ENCODE data around the gene ROCK2.

Gene ROCK2

GRCh38 chr2:11344342-11344955 is at the start of gene ROCK2:
ROCK2 (minus strand) TSS chr2:11344636; CDS start chr2:11344136, 500 bp downstream.
- DNase-seq, result peak; percentile 86

GRCh38 chr2:11393711-11394236 is 49.3 kb upstream of the ROCK2 start:
- no peak for DNase-seq

GRCh38 chr2:11391942-11392266 is 47.5 kb upstream of the ROCK2 start:
- no peak for DNase-seq

GRCh38 chr2:11390399-11390658 is 45.9 kb upstream of the ROCK2 start:
- no peak for DNase-seq

DNA sequence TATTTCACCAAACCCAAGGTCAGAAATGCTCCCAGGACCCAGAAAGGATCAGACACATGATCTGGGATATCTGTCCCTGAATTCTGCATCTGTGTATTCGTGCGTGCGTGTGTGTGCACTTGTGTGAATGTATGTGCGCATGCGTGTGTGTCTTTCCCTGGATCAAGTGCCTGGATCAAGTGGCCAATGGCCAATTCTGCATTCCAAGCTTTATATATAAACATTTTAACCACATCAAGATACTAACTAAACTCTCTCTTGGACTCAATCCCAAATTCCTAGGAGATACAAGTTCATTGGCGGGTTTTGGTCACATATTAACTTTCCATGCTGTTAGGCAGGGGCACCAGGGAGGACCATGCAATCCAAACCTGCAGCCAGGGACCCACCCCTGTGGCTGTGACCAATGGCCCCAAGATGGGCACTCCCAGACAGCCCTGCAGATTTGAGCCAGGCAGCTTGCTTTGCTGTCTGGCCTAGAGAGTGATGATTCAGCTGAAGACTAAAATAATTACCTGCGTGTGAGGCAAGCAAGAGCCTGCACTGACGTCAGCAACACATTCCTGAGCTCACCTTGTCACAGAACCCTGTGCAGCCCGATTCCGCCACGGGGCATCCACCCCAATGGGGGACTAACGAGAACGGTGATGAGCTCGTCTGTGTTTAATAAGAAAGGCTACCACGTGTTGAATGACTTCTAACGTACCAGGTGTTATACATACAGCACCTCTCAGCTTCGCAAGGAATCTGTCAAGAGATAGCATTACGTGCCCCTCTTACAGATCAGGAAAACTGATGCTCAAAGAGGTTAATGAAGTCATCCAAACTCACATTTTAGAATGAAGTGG is 45.3 kb upstream of the ROCK2 start:
- no peak for DNase-seq

GRCh38 chr2:11389052-11389420 is 44.6 kb upstream of the ROCK2 start:
- DNase-seq, result no peak

GRCh38 chr2:11388262-11389051 is 44.0 kb upstream of the ROCK2 start:
- DNase-seq, result no peak

GRCh38 chr2:11387843-11388242 is 43.4 kb upstream of the ROCK2 start:
- DNase-seq, result no peak

GRCh38 chr2:11387100-11387390 is 42.6 kb upstream of the ROCK2 start:
- DNase-seq, result no peak

DNA sequence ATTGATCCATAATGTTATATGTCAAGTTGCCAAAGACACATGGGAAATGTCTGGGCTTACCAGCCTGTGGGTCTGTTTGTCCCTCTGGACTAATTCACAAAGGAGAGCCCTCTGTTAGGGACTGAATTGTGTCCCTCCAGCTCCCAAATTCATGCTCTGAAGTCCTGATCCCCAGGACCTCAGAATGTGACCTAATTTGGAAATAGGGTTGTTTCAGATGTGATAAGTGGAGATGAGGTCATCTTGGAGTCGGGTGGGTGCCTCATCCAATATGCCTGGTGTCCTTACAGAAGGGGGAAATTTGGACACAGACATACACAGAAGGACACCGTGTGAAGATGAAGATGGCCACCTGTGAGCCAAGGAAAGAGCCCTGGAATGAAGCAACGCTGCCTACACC is 41.4 kb upstream of the ROCK2 start:
- no peak for DNase-seq

DNA sequence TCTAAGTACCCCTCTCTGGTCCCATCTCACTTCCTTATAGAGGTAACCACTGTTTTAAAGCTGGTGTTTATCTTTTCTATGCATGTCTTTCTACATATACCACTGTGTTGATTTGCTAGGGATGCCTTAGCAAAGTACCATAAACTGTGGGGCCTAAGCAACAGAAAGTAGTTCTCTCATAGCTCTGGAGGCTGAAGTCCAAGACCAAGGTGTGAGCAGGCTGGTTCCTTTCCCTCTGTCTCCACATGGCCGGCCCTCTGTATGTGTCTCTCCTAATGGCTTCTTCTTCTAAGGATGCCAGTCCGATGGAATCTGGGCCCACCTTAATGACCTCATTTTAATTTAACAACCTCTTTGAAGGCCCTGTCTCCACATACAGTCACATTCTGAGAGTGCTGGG is 40.8 kb upstream of the ROCK2 start:
- no peak for DNase-seq

GRCh38 chr2:11379558-11379957 is 35.1 kb upstream of the ROCK2 start:
- no peak for DNase-seq

DNA sequence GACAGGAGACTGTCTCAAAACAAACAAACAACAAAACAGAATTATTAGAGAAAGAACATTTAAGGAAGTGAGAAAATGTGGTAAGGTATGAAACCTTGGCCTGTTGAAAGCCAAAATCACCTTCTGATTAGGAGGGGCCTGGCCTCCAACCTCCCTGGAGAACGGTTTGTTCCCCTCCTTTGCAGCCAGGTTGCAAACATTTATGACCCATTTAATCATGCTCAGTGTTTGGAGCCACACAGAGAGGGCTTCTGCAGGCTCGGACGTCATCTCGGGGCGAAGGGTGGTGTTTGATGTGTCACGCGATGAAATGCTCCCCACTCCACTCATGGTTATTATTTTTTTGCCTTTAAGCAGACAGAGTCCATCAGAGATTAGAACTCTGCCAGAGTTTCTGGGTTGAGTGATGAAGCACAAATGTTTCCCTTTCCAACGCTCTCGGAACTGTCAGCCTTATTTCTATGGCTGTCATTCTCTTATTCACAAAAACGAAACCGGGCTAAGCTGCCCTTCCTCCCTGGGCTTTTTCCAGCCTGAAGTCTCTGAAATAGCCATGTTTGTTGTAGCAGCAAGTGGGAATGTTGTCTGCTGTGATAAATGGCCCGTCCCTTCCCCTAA is 33.6 kb upstream of the ROCK2 start:
- DNase-seq, result no peak

- no peak for DNase-seq
These were observed 31.6 kb upstream of the ROCK2 start for GRCh38 chr2:11376071-11376470.

GRCh38 chr2:11375689-11376027 is 31.2 kb upstream of the ROCK2 start:
- no peak for DNase-seq

DNA sequence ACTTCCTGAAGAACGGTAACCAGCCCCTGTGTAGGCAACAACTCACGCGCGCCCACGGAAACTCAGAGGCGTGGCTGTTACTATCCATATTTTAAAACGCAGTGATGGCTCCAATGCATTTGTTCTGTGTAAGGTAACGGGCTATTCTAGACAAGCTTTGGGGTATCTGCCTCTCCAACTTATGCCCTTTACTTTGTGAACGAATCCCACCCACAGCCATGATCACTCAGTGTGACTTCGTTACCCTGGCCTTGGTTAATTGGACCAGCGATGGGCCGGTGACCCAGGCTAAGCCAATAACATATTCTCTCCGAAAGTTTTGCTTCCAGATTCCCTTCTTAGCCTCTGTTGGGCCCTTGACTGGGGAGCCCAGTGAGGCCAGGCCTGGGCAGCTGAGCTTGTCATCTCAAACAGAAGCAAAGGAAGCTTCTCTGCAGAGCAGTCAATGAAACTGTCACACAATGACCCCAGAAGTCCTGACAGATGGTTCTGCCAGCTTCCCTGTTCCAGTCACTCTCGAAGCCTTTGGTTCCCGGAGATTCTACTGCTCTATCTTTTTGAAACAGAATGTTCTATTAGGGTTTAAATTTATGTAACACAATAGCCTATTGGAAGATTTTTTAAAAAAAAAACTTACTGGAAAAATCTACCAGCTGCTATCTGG is 30.7 kb upstream of the ROCK2 start:
- DNase-seq, result no peak

DNA sequence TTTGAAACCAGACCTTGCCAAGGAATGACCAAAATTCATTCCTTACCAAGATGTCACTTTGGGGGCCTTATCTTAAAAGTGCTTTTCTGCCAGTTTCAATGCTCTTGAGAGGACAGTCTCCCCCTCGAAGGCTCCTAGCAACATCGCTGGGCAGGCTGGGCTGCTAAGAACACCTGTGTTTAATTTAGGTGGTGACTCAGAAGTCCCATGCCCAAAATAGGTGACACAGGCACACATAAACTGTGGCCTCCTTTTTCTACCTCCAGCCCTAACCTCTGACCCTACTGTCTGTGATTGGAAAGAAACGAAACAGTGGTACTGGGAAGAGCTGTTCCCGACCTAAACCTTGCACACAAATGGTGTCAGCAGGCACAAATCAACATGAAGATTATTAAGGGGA is 28.7 kb upstream of the ROCK2 start:
- DNase-seq, result no peak

DNA sequence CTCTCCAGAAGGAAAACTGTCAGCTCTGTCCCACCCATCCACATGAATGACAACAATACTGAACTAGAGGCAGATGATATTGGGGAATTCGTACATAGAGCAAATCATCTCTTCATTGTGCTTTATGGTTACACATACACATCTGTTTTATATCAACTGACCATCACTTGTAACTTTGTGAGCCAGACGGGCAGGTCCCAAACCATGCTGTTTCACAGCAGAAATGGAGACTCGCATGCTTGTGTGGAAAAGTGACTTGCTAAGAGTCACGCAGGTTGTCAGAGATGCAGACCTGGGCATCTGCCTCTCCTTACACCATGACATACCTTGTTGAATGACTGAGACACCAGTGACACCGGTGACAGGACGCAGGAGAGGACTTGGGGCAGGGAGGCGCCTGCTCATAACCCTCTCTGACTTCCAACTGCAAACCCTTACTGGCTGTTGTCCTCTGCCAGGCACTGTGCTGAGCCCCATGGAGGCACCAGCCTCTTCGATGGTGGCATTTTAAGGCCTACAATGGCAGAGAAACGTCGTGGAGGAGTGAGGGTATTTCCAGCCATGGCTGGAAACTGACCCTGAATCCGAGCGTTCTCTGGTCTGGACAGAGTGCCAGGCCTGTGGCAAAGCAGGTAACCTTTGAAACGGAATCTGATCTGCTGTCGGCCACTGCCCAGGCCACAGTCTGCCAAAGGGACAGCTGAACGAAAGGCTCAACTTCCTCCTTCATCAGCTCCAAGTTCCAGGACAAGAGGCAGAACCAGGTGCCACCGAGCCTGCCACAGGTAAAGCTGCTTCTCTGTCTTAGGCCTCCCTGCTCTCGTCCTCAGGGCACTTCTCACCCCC is 26.9 kb upstream of the ROCK2 start:
- no peak for DNase-seq

DNA sequence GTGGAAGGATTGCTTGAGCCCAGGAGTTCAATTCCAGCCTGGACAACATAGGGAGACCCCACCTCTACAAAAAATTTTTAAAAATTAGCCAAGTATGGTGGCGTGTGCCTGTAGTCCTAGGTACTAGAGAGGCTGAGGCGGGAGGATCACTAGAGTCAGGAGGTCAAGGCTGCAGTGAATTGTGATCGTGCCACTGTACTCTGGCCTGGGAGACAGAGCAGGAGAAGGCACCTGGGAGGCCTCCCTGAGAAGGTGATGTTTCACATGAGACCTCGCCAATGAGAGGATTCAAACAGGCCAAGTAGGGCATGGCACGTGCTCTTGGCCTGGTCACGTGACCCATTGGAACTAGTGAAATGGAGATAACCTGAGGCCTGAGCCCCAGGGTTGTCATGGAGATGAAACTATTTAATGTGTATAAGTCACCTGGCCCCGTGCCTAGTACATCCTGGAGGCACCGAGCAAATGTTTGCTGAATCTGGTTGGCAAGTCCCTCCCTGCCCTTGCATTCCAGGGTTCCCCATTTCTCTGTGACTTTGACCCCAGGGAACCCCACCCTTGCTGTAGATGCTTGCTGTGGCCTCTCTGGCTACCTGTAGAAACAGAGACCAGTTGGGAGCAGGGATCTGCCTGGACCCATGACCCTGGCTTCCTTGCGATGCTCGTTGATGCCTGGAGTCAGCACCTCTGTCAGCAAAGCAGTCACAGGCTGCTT is 26.1 kb upstream of the ROCK2 start:
- no peak for DNase-seq

DNA sequence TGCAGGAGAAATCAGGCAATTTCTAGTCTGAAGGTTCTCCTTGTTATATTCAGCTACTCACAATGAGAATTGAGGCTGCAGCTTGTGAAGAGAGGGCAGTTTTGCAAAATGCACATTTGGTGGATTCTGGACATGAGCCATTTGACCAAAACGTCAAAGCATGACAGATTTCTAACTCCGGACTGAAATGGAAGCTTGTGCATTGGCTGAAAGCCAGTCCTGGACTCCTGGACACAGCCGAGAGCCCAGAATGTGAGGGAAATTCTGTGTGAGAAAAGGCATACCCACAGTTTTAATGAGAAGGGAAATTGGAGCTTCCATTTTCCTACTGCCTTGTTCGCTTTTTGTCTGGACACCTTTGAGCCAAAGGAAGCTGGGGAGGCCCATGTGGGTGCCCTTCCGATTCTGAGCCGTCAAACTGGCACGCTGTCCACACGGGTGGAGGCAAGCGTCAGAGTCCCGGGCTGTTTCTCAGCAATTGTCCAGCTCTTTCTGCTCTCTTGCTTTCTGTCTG is 23.7 kb upstream of the ROCK2 start:
- DNase-seq, result no peak

DNA sequence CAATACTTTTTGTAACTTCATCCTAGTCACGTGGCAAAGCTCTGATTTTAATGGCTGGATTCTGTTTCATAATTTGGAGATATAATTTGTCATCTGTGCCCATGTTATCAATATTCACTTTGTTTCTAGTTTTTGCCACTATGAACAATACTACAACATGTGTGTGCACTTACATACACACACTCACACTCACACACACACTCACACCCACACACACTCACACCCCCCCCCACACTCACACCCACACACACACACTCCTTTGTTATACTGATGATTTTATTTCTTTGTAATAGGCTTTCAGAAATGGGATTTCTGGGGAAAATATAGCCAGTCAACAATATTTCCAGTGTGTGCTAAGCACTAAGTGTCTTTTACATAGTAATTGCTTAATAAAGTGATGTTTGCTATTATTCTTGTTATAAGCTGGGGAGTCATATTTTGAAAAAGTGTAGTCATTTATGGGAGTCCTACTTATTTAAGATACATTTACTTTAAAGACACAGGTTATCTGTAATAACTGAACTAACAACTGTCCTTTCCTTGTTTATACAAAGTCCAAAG is 22.8 kb upstream of the ROCK2 start:
- DNase-seq, result no peak
